ENCODE results near the gene FGF2. TPM values are rescaled to one million over a fixed set of nuclear protein-coding genes. Genes with fewer than 3 reads are reported as not detected.

FGF2 gene
- total RNA-seq, 2 experiments from 2014 or later, result not detected

DNA sequence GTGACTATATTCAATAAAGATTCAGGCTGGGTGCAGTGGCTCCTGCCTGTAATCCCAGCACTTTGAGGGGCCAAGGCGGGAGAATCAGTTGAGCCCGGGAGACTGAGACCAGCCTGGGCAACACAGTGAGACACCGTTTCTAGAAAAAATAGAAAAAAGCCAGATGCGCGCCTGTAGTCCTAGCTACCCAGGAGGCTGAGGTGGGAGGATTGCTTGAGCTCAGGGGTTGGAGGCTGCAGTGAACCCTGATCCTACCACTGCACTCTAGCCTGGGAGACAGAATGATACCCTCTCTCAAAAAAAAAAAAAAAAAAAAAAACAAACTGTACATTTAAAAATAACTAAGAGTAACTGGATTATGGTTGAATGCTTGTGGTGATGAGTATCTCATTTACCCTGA is 94.7 kb downstream of the FGF2 start:
- peak overlapping the region; percentile 69 for H3K4me3 ChIP-seq (ENCODE audit: low read length)
- ChIA-PET POLR2A (interaction anchor here (0.6 to 2.9 kb wide), 3 partner anchors 9 to 979 kb away, joined by 3 to 19 read pairs (median 3); partner anchors contain the start of gene BBS12), CTCF (interaction anchor here (1.0 to 1.2 kb wide), 2 partner anchors 10 to 204 kb away, joined by 3 read pairs; no protein-coding TSS in a partner anchor)
- no peak for TF ChIP-seq CTCF (IDR thresholded peaks at IDR 0.05)
- DNase-seq, result no peak
- H3K4me1 ChIP-seq (ENCODE audit: insufficient read depth, low read length), result peaks cover 9% of the 10 kb centered on the region
- Mint-ChIP-seq H3K4me1 (ENCODE audit: low read depth) (no peaks in the 10 kb centered on the region), H3K9me3 (no peaks in the 10 kb centered on the region), H3K27ac (no peak overlapping the region), H3K36me3 (ENCODE audit: low read depth) (peaks cover 11% of the 10 kb centered on the region), H3K4me3 (peak overlapping the region; percentile 86), H3K27me3 (no peaks in the 10 kb centered on the region)
- no peak overlapping the region for H3K27ac ChIP-seq (ENCODE audit: low read depth in 1 of 2, low read length in 2 of 2)
- ATAC-seq (ENCODE audit: poor library complexity), result no peak
- intact Hi-C loops (cut with DNase I, micrococcal nuclease), result loop anchor here (2.0 to 10.0 kb wide), 5 partner anchors 186 to 1099 kb away; partner anchors contain the start of genes CCNA2 (in 1 of the 2) and SPRY1 (in 1 of the 2)
- H3K36me3 ChIP-seq (ENCODE audit: insufficient read depth, low read length), result no peaks in the 10 kb centered on the region
- no peaks in the 10 kb centered on the region for H3K27me3 ChIP-seq (ENCODE audit: control insufficient read depth in 1 of 2, insufficient read depth in 2 of 2, low read length in 2 of 2)
- H3K9me3 ChIP-seq (ENCODE audit: control insufficient read depth in 1 of 2, insufficient read depth in 1 of 2, low read length in 2 of 2), result no peaks in the 10 kb centered on the region

- H3K4me1 Mint-ChIP-seq (ENCODE audit: low read depth), result peaks cover 4% of the 10 kb centered on the region
- DNase-seq (peak in 11 of 14 experiments; percentile 4 to 61 (median 22)), ATAC-seq (ENCODE audit: poor library complexity) (peak; percentile 43)
- TF ChIP-seq CTCF (IDR thresholded peaks at IDR 0.05), result no peak
- Histone ChIP-seq H3K9me3 (ENCODE audit: control insufficient read depth in 1 of 2, insufficient read depth in 1 of 2, low read length in 2 of 2) (no peaks in the 10 kb centered on the region), H3K4me1 (ENCODE audit: insufficient read depth, low read length) (peaks cover 9% of the 10 kb centered on the region), H3K27ac (ENCODE audit: low read depth in 1 of 2, low read length in 2 of 2) (peak within 1 kb of the TSS; percentile 57 to 62), H3K4me3 (ENCODE audit: low read length) (peak within 1 kb of the TSS; percentile 69), H3K36me3 (ENCODE audit: insufficient read depth, low read length) (no peaks in the 10 kb centered on the region), H3K27me3 (ENCODE audit: control insufficient read depth in 1 of 2, insufficient read depth in 2 of 2, low read length in 2 of 2) (no peaks in the 10 kb centered on the region)
- POLR2A ChIA-PET, result interaction anchor here (0.6 to 2.9 kb wide), 5 partner anchors 8 to 190 kb away, joined by 3 to 19 read pairs (median 3); partner anchors contain the start of gene BBS12
- H3K9me3 Mint-ChIP-seq, result no peaks in the 10 kb centered on the region
- H3K36me3 Mint-ChIP-seq (ENCODE audit: low read depth), result peaks cover 11% of the 10 kb centered on the region
- peak within 1 kb of the TSS; percentile 98 for H3K4me3 Mint-ChIP-seq
- no peak within 1 kb of the TSS for H3K27ac Mint-ChIP-seq
- CTCF ChIA-PET, result interaction anchor here (1.0 to 1.3 kb wide), 3 partner anchors 8 to 205 kb away, joined by 3 to 9 read pairs (median 8); partner anchors contain the start of gene BBS12
- H3K27me3 Mint-ChIP-seq, result no peaks in the 10 kb centered on the region
- intact Hi-C loops (cut with DNase I, micrococcal nuclease), result loop anchor here (2.0 to 10.0 kb wide), 6 partner anchors 187 to 1100 kb away; partner anchors contain the start of genes BBS12 (in 1 of the 2), CCNA2 (in 1 of the 2) and SPRY1 (in 1 of the 2)
These were observed 95.6 kb downstream of the FGF2 start, which contains the start of gene NUDT6 for GRCh38 chr4:122921971-122922876. NUDT6 (minus strand) TSS chr4:122922597; CDS start chr4:122922572, 25 bp downstream.

GRCh38 chr4:122922877-122923511 is 96.4 kb downstream of the FGF2 start:
- DNase-seq, result peak; percentile 68 to 93 (median 84)
- ChIA-PET POLR2A (interaction anchor here (0.6 to 2.9 kb wide), 5 partner anchors 8 to 191 kb away, joined by 3 to 19 read pairs (median 4); partner anchors contain the start of gene BBS12), CTCF (interaction anchor here (1.0 to 2.0 kb wide), 4 partner anchors 9 to 345 kb away, joined by 3 to 9 read pairs (median 8); partner anchors contain the start of gene BBS12)
- peaks cover 8% of the 10 kb centered on the region for H3K4me1 Mint-ChIP-seq (ENCODE audit: low read depth)
- H3K4me3 Mint-ChIP-seq, result peak overlapping the region; percentile 98
- Histone ChIP-seq H3K9me3 (ENCODE audit: control insufficient read depth in 1 of 2, insufficient read depth in 1 of 2, low read length in 2 of 2) (no peaks in the 10 kb centered on the region), H3K4me1 (ENCODE audit: insufficient read depth, low read length) (peaks cover 9% of the 10 kb centered on the region), H3K4me3 (ENCODE audit: low read length) (peak overlapping the region; percentile 69), H3K36me3 (ENCODE audit: insufficient read depth, low read length) (peaks cover 5% of the 10 kb centered on the region), H3K27ac (ENCODE audit: low read depth in 1 of 2, low read length in 2 of 2) (peak overlapping the region; percentile 57 to 62), H3K27me3 (ENCODE audit: control insufficient read depth in 1 of 2, insufficient read depth in 2 of 2, low read length in 2 of 2) (no peaks in the 10 kb centered on the region)
- intact Hi-C loops (cut with DNase I, micrococcal nuclease), result loop anchor here (2.0 to 10.0 kb wide), 5 partner anchors 190 to 1101 kb away; partner anchors contain the start of genes BBS12 (in 1 of the 2), CCNA2 (in 1 of the 2) and SPRY1 (in 1 of the 2)
- no peak overlapping the region for H3K27ac Mint-ChIP-seq
- peaks cover 12% of the 10 kb centered on the region for H3K36me3 Mint-ChIP-seq (ENCODE audit: low read depth)
- H3K27me3 Mint-ChIP-seq, result no peaks in the 10 kb centered on the region
- ATAC-seq (ENCODE audit: poor library complexity), result peak; percentile 98
- no peaks in the 10 kb centered on the region for H3K9me3 Mint-ChIP-seq
- no peak for TF ChIP-seq CTCF (IDR thresholded peaks at IDR 0.05)

All from CD4-positive, alpha-beta T cell (primary cell).